HG02938 (cell line): ENCODE data around the gene CYB561.

Experiments used
- ATAC-seq: cut with Tn5 transposase; IDR thresholded peaks from one replicate; pipeline ENCODE4 v1.9.1; 2021; ENCODE audit warnings: mild to moderate bottlenecking, moderate library complexity; ENCODE audit not compliant: unreplicated experiment

CYB561 gene

GRCh38 chr17:63418540-63418939 is 27.6 kb downstream of the CYB561 start:
- ATAC-seq: no peak

- ATAC-seq: no peak
Measured at GRCh38 chr17:63414222-63414621, 31.9 kb downstream of the CYB561 start.

GRCh38 chr17:63413128-63413527 is 33.0 kb downstream of the CYB561 start:
- no peak for ATAC-seq

GRCh38 chr17:63412234-63412633 is 33.9 kb downstream of the CYB561 start:
- no peak for ATAC-seq

- no peak for ATAC-seq
Measured at GRCh38 chr17:63407741-63408330, 38.3 kb downstream of the CYB561 start.

- peak; percentile 95 for ATAC-seq
Measured at GRCh38 chr17:63406689-63407330, 39.3 kb downstream of the CYB561 start.

- ATAC-seq: no peak
Measured at GRCh38 chr17:63405741-63406261, 40.3 kb downstream of the CYB561 start.

- no peak for ATAC-seq
Measured at GRCh38 chr17:63405020-63405419, 41.1 kb downstream of the CYB561 start.

GRCh38 chr17:63402431-63403212 is 43.5 kb downstream of the CYB561 start:
- ATAC-seq: no peak

- ATAC-seq: no peak
Measured at GRCh38 chr17:63399856-63400255, 46.2 kb downstream of the CYB561 start.

- no peak for ATAC-seq
Measured at GRCh38 chr17:63399316-63399715, 46.8 kb downstream of the CYB561 start.

GRCh38 chr17:63398680-63399079 is 47.4 kb downstream of the CYB561 start:
- no peak for ATAC-seq

GRCh38 chr17:63395075-63395805 is 50.9 kb downstream of the CYB561 start:
- no peak for ATAC-seq

- no peak for ATAC-seq
Measured at GRCh38 chr17:63390090-63390489, 56.0 kb downstream of the CYB561 start.

GRCh38 chr17:63387656-63388340 is 58.3 kb downstream of the CYB561 start:
- ATAC-seq: no peak

- ATAC-seq: no peak
Measured at GRCh38 chr17:63382826-63383225, 63.3 kb downstream of the CYB561 start.
